Gastroesophageal sphincter (tissue), 4 donors: ENCODE measurements around the gene ZNF292. TPM values are rescaled to one million over a fixed set of nuclear protein-coding genes. Genes with fewer than 3 reads are reported as not detected.
A peak's percentile ranks its signal among the peaks of the same experiment; 100 is the strongest.

ENCODE experiments used
- ATAC-seq: fragments of 150-250 bp; one replicate; pipeline ENCODE4 v1.9.1; 2016; ENCODE audit warnings: mild to moderate bottlenecking, moderate library complexity
- H3K27ac ChIP-seq, 4 donors: fragments of 200-600 bp; sonication (generic) in 3 of 4; 1 replicate in 3 of 4; 2 replicates in 1 of 4; pipeline ENCODE4 v1.5.1; 2016 to 2019
- H3K27me3 ChIP-seq: fragments of 200-600 bp; sonication (generic); one replicate; pipeline ENCODE4 v1.5.1; 2019
- H3K36me3 ChIP-seq, 2 donors: fragments of 200-600 bp; sonication (generic); one replicate each; pipeline ENCODE4 v1.5.1; 2019; ENCODE audit warnings: control low read depth in 1 of 2
- H3K4me1 ChIP-seq, 3 donors: fragments of 200-600 bp; sonication (generic); 1 replicate in 2 of 3; 2 replicates in 1 of 3; pipeline ENCODE4 v1.5.1; 2016 to 2019; ENCODE audit warnings: control low read depth in 2 of 3
- H3K4me3 ChIP-seq, 2 donors: fragments of 200-600 bp; sonication (generic); one replicate each; pipeline ENCODE4 v1.5.1; 2019; ENCODE audit warnings: mild to moderate bottlenecking in 1 of 2, moderate library complexity in 1 of 2
- H3K9me3 ChIP-seq, 3 donors: fragments of 200-600 bp; sonication (generic); one replicate each; pipeline ENCODE4 v1.5.1; 2017 to 2019; ENCODE audit warnings: control low read depth in 2 of 3
- EP300 ChIP-seq: sonication (generic); formaldehyde crosslinking; IDR thresholded peaks from one replicate; pipeline ENCODE4 v1.6.1; 2017; ENCODE audit warnings: antibody characterized with exemption, mild to moderate bottlenecking
- POLR2A ChIP-seq, 2 donors: fragments of 450-650 bp; IDR thresholded peaks; one replicate each; pipeline ENCODE4 v1.6.1; 2017; ENCODE audit warnings: antibody characterized with exemption in 2 of 2, mild to moderate bottlenecking in 2 of 2, moderate library complexity in 1 of 2
- POLR2AphosphoS5 ChIP-seq: sonication (generic); formaldehyde crosslinking; IDR thresholded peaks from one replicate; pipeline ENCODE4 v1.6.1; 2017; ENCODE audit warnings: antibody characterized with exemption
- WGBS, 2 donors: methylation state at CpG; one replicate each; pipeline ENCODE4 v1.1.5; 2018; ENCODE audit warnings: low coverage in 1 of 2; 5-methylcytosine and 5-hydroxymethylcytosine counted together
- total RNA-seq, 4 donors: library from RNA; depleted of rRNA; stranded (reverse); fragments of >200 nt; gene quantifications; one replicate each; pipeline ENCODE4 v1.1.0, GENCODE V29; 2016
- TF ChIP-seq, protein P1 (sequence below), 4 experiments: fragments of 200-600 bp in 2 of 4; fragments of 450-650 bp in 2 of 4; sonication (generic) in 1 of 4; IDR thresholded peaks; one replicate each; pipeline ENCODE4 v1.5.1; 2017 to 2019; ENCODE audit warnings: antibody characterized with exemption in 4 of 4, mild to moderate bottlenecking in 2 of 4, moderate library complexity in 2 of 4

ZNF292 gene
- total RNA-seq, 4 donors from 2014 or later, result 23.9 to 82.3 (median 54.5) TPM

DNA sequence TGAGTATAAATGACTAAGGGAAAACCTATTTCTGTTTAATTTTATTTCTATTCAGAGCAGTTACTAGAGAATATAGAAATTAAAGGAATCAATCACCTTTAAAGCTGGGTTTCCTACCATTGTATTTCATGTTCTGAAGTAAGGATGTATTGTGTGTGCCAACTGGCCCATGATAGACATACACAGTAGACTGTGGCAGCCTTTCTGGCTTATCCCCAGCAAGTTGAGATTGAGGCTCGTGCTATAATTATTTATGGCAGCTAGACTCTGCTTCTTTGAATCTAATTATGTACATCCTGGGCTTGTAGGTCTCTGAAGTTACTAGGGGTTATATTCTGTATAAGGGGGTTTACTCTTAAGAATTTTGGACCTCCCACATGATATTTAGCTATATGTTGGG lies 44.4 kb downstream of the ZNF292 start:
- ATAC-seq, result no peak

DNA sequence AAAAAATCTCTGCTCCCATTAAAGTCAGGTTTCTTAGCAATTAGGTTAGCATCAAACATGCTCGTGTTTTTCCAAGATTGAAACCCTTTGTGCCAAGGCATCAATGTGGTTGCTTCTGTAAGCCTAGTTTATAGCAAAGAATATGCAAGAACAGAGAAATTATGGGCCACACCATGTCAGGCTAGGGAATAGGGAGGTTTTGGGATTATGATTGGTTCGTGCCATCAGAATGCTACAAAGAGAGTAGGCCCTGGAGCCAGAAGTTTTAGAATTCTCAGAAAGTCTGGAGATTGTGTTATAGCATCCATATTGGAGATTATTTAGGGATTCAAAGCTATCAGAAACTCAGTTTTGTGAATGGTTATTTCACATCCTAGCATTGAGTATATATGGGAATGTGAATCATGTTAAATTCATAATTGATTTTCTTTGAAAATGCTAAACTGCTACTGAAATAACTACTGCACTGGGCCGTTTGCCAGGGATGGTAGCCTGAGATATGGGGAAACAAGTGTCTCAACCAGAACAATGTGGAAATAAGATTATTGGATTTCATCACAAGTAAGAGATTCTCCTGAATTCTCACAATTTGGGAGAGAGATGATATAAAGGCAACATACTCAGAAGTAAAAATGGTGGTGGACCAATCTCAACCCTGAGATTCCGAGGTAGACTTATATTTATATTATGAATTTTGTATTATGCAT lies 45.3 kb downstream of the ZNF292 start:
- Histone ChIP-seq H3K9me3 (no peaks in the 10 kb centered on the region), H3K4me1 (peaks cover 0 to 27% (median 0%) of the 10 kb centered on the region in 3 donors), H3K27ac (no peak overlapping the region), H3K4me3 (no peak overlapping the region), H3K36me3 (no peaks in the 10 kb centered on the region), H3K27me3 (no peaks in the 10 kb centered on the region)
- ATAC-seq, result peak; percentile 53
- TF ChIP-seq POLR2A (IDR thresholded peaks at IDR 0.05) (no peak), EP300 (no peak), POLR2AphosphoS5 (no peak)
- TF ChIP-seq, protein P1, sequence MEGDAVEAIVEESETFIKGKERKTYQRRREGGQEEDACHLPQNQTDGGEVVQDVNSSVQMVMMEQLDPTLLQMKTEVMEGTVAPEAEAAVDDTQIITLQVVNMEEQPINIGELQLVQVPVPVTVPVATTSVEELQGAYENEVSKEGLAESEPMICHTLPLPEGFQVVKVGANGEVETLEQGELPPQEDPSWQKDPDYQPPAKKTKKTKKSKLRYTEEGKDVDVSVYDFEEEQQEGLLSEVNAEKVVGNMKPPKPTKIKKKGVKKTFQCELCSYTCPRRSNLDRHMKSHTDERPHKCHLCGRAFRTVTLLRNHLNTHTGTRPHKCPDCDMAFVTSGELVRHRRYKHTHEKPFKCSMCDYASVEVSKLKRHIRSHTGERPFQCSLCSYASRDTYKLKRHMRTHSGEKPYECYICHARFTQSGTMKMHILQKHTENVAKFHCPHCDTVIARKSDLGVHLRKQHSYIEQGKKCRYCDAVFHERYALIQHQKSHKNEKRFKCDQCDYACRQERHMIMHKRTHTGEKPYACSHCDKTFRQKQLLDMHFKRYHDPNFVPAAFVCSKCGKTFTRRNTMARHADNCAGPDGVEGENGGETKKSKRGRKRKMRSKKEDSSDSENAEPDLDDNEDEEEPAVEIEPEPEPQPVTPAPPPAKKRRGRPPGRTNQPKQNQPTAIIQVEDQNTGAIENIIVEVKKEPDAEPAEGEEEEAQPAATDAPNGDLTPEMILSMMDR (IDR thresholded peaks at IDR 0.05), result no peak
- 88% methylated on average over 4 of the region's 4 CpGs for WGBS, 2 donors

More for the DNA sequence above, 44.4 kb downstream of the ZNF292 start:
- peaks cover 0 to 27% (median 0%) of the 10 kb centered on the region in 3 donors for H3K4me1 ChIP-seq
- H3K27me3 ChIP-seq, result no peaks in the 10 kb centered on the region
- H3K4me3 ChIP-seq, result no peak overlapping the region
- no peak overlapping the region for H3K27ac ChIP-seq
- no peaks in the 10 kb centered on the region for H3K36me3 ChIP-seq
- no peaks in the 10 kb centered on the region for H3K9me3 ChIP-seq
- TF ChIP-seq POLR2AphosphoS5 (no peak), EP300 (no peak), POLR2A (IDR thresholded peaks at IDR 0.05) (no peak)
- TF ChIP-seq, protein P1 (IDR thresholded peaks at IDR 0.05), result no peak
- WGBS, 2 donors, result 8 to 86% methylated on average over 1 of the region's 1 CpG

DNA sequence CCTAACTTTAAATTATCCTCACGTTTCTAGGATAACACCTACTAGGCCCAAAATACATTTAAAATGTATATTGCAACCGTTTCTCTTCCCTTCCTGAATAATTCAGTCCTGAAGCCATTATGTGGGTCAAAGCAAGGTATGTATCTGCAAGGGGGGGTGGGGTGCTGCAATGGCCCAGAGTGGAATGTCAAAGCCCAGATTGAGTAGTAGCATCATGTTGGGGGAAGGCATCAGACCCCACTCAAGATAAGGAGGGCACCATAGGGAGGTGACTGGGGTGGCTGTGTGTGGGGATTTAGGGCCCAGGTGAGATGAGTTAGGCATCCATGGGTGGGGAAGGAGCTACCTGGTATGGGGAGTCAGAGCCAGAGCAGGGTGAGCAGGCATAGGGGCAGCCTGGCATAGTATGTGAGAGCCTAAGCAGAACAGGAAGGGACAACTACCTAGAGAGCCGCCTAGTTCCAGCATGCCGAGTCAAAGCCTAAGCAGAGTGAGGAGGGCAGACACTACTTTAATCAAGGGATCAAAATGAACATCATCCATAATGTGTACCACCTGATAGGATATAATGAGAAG lies 48.2 kb downstream of the ZNF292 start:
- WGBS, 2 donors, result 90 to 96% methylated on average over 2 to 3 of the region's 4 CpGs
- Histone ChIP-seq H3K4me3 (no peak overlapping the region), H3K9me3 (no peaks in the 10 kb centered on the region), H3K4me1 (peaks cover 0 to 29% (median under 1%) of the 10 kb centered on the region in 3 donors), H3K27me3 (no peaks in the 10 kb centered on the region), H3K36me3 (no peaks in the 10 kb centered on the region), H3K27ac (no peak overlapping the region)
- TF ChIP-seq EP300 (no peak), POLR2A (IDR thresholded peaks at IDR 0.05) (no peak), POLR2AphosphoS5 (no peak)
- TF ChIP-seq, protein P1 (IDR thresholded peaks at IDR 0.05), result no peak
- ATAC-seq, result no peak

DNA sequence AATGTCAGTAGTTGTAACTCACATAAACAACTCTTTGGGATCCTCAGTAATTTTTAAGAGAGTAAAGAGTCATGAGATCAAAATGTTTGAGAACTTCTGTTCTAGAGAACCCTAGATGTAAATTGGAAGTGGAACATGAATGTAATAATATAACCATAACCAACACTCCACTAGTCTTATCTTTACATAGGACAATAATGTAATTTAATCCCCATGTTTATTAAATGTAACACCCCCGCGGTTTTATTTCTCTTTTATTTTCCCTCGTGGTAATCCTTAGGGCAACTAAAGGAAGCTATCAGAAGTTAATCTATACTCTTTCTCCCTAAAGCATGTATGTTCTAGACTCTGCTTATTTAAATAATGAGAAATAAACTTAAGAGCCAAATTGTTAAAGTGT lies 54.4 kb downstream of the ZNF292 start:
- peaks cover 0 to 59% (median 10%) of the 10 kb centered on the region in 3 donors for H3K4me1 ChIP-seq
- no peak overlapping the region for H3K27ac ChIP-seq
- no peak for TF ChIP-seq POLR2A (IDR thresholded peaks at IDR 0.05)
- 49 to 80% methylated on average over 2 to 3 of the region's 3 CpGs for WGBS, 2 donors
- no peak overlapping the region for H3K4me3 ChIP-seq
- no peaks in the 10 kb centered on the region for H3K9me3 ChIP-seq
- no peak for ATAC-seq
- H3K27me3 ChIP-seq, result no peaks in the 10 kb centered on the region
- H3K36me3 ChIP-seq, result no peaks in the 10 kb centered on the region

DNA sequence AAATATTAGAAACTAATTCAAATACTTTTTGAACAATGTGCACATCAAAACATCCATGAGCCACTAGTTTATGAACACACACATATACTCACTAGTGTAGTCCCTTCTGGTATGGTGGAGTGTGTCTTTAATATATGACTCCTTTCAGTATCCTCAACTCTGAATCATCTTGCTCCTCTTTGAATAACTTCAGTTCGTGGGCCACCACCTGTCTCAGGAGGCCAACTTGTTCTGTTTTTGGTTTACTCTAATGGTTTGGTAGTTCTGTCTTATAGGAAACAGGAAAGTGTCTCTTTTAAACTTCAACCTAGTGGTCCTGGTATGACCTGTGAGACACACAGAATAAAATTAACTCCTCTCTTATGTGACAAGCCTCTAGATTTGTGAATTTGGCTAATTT lies 55.6 kb downstream of the ZNF292 start:
- Histone ChIP-seq H3K4me1 (peaks cover 0 to 63% (median 10%) of the 10 kb centered on the region in 3 donors), H3K9me3 (no peaks in the 10 kb centered on the region), H3K36me3 (no peaks in the 10 kb centered on the region), H3K27me3 (no peaks in the 10 kb centered on the region), H3K27ac (no peak overlapping the region), H3K4me3 (no peak overlapping the region)
- ATAC-seq, result no peak
- 35% methylated on average over 1 of the region's 1 CpG; no CpG with 5 or more reads in 1 of the 2 donors for WGBS, 2 donors
- TF ChIP-seq POLR2A (IDR thresholded peaks at IDR 0.05) (no peak), POLR2AphosphoS5 (no peak), EP300 (no peak)
- TF ChIP-seq, protein P1 (IDR thresholded peaks at IDR 0.05), result no peak
